ENCODE results near the gene TEAD3.
"Not testable (repeated sequence)": the region's sequence is repeated elsewhere in the genome, so short reads cannot be mapped to it uniquely, and the experiment has no call there.

Gene TEAD3

GRCh38 chr6:35443341-35444030 lies 53.4 kb downstream of the TEAD3 start:
- POLR2A ChIA-PET = no interaction called here
- CTCF ChIA-PET = interaction anchor here (11.6 to 12.5 kb wide), 2 partner anchors 98 to 146 kb away, joined by 98 to 213 read pairs; partner anchors contain the start of genes DEF6 and PPARD
- TF ChIP-seq CTCF (IDR thresholded peaks at IDR 0.05; ENCODE audit: control extremely low read depth, extremely low read depth, low read depth, missing control alignments) = no peak
- no peak for DNase-seq (ENCODE audit: extremely low spot score)

- ChIA-PET CTCF (interaction anchor here (11.6 kb wide), 1 partner anchor 146 kb away, joined by 98 read pairs; the partner anchor contains the start of gene DEF6), POLR2A (no interaction called here)
- no peak for TF ChIP-seq CTCF (IDR thresholded peaks at IDR 0.05; ENCODE audit: control extremely low read depth, extremely low read depth, low read depth, missing control alignments)
- DNase-seq (ENCODE audit: extremely low spot score) = no peak
Observed at GRCh38 chr6:35442693-35443092, 54.2 kb downstream of the TEAD3 start.

GRCh38 chr6:35441642-35442041 lies 55.2 kb downstream of the TEAD3 start:
- POLR2A ChIA-PET = no interaction called here
- CTCF ChIA-PET = no interaction called here
- no peak for TF ChIP-seq CTCF (IDR thresholded peaks at IDR 0.05; ENCODE audit: control extremely low read depth, extremely low read depth, low read depth, missing control alignments)
- DNase-seq (ENCODE audit: extremely low spot score) = no peak

GRCh38 chr6:35441205-35441604 lies 55.7 kb downstream of the TEAD3 start:
- CTCF ChIA-PET = interaction anchor here (1.6 kb wide), 1 partner anchor 8 kb away, joined by 6 read pairs; no protein-coding TSS in a partner anchor
- no peak for TF ChIP-seq CTCF (IDR thresholded peaks at IDR 0.05; ENCODE audit: control extremely low read depth, extremely low read depth, low read depth, missing control alignments)
- POLR2A ChIA-PET = no interaction called here
- no peak for DNase-seq (ENCODE audit: extremely low spot score)

- DNase-seq (ENCODE audit: extremely low spot score) = no peak
- TF ChIP-seq CTCF (IDR thresholded peaks at IDR 0.05; ENCODE audit: control extremely low read depth, extremely low read depth, low read depth, missing control alignments) = no peak
- CTCF ChIA-PET = no interaction called here
- POLR2A ChIA-PET = no interaction called here
Observed at GRCh38 chr6:35439308-35439707, 57.6 kb downstream of the TEAD3 start.

GRCh38 chr6:35438378-35439065 lies 58.4 kb downstream of the TEAD3 start:
- POLR2A ChIA-PET; DNase-seq (ENCODE audit: extremely low spot score): not testable (repeated sequence)
- CTCF ChIA-PET = interaction anchor here (1.0 to 3.1 kb wide), 3 partner anchors 11 to 97 kb away, joined by 3 to 9 read pairs (median 3); no protein-coding TSS in a partner anchor

Data from GM10248 (cell line).